ENCODE results near the gene OTOA.
"Not testable (repeated sequence)": the region's sequence is repeated elsewhere in the genome, so short reads cannot be mapped to it uniquely, and the experiment has no call there.

DNA sequence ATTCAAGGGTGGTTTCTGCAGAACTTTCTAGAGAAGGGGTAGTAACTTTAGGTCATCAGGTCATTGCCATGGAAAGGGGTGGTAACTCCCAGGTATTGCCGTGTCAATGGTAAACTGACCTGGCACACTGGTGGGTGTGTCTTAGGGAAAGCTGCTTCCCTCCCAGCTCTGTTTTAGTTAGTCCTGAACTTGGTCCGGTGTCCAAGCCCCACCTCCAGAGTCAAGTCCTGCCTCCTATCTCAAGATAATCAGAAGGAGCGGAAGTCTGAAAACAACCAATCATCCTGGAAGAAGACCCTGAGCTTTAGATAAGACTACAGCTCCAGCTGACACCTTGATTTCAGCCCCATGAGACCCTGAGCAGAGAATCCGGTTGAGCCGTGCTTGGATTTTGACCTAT lies 105.0 kb downstream of the OTOA start:
- TF ChIP-seq EZH2 (IDR thresholded peaks at IDR 0.05; ENCODE audit: borderline replicate concordance, low read length), result not testable (repeated sequence)
- TF ChIP-seq, protein P1, sequence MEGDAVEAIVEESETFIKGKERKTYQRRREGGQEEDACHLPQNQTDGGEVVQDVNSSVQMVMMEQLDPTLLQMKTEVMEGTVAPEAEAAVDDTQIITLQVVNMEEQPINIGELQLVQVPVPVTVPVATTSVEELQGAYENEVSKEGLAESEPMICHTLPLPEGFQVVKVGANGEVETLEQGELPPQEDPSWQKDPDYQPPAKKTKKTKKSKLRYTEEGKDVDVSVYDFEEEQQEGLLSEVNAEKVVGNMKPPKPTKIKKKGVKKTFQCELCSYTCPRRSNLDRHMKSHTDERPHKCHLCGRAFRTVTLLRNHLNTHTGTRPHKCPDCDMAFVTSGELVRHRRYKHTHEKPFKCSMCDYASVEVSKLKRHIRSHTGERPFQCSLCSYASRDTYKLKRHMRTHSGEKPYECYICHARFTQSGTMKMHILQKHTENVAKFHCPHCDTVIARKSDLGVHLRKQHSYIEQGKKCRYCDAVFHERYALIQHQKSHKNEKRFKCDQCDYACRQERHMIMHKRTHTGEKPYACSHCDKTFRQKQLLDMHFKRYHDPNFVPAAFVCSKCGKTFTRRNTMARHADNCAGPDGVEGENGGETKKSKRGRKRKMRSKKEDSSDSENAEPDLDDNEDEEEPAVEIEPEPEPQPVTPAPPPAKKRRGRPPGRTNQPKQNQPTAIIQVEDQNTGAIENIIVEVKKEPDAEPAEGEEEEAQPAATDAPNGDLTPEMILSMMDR (conservative IDR thresholded peaks at IDR 0.05 in 1 of 2, IDR thresholded peaks at IDR 0.05 in 1 of 2; ENCODE audit: extremely low read depth in 1 of 2, insufficient read depth in 1 of 2, low read depth in 1 of 2, low read length in 2 of 2), result not testable (repeated sequence)

Data from mammary epithelial cell (primary cell).